ENCODE measurements around the gene ILDR1.
A peak's percentile ranks its signal among the peaks of the same experiment; 100 is the strongest.

The ILDR1 gene

DNA sequence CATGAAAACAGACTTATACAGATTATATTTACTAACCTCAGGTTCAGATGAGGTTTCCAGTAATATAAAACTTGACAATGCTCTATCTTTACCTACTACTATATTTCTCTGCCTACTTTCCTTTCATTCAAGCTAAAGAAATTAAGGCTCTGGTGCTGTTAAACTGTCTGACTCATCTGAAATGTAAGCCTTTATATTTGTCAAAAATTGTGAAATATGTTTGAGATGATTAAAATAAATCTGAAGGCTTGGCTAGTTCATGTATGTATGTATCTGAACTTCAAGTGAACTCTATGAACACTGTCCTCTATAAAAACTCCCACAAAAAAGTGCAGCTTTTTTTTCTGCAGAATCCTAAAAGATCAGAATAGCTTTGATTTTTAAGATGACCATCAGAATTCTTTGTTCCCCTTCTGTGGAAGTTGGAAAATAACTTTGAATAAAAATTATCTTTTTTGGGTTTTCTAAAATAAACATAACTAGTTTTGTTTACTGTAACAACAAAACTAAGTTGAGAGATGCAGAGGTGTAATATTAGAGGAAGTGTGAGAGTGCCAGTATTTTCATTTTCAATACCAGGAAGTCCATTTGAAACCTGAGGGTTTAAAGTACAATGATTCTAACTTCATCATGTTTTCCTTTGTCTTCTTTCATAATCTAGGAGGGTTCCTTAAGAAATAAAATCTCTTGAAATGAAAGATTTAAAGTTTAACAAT, 42.2 kb downstream of the ILDR1 start:
- Histone ChIP-seq H3K9me3 (ENCODE audit: control insufficient read depth in 2 of 2, low read length in 2 of 2) (no peaks in the 10 kb centered on the region), H3K9ac (ENCODE audit: low read depth in 1 of 2, low read length in 2 of 2) (no peak overlapping the region), H3K4me3 (ENCODE audit: low read length in 2 of 2) (no peak overlapping the region), H3K27ac (ENCODE audit: low read depth in 2 of 2, low read length in 2 of 2) (peak overlapping the region; percentile 58 to 63), H3K36me3 (ENCODE audit: control insufficient read depth in 2 of 2, insufficient read depth in 2 of 2, low read length in 2 of 2) (no peaks in the 10 kb centered on the region), H3K4me1 (ENCODE audit: control insufficient read depth in 2 of 2, insufficient read depth in 2 of 2, low read length in 2 of 2) (peaks cover 3 to 5% of the 10 kb centered on the region in 2 donors), H3K27me3 (ENCODE audit: control insufficient read depth in 2 of 2, insufficient read depth in 2 of 2, low read length in 2 of 2) (no peaks in the 10 kb centered on the region)

DNA sequence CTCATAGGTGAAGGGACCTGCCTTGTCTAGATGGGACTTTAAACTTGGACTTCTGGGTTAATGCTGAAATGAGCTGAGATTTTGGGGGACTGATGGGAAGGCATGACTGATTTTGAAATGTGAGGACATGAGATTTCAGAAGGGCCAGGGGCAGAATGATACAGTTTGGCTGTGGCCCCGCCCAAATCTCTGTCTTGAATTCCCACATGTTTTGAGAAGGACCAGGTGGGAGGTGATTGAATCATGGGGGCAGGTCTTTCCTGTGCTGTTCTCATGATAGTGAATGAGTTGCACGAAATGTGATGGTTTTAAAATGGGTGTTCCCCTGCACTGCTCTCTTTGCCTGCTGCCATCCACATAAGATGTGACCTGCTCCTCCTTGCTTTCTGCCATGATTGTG, 42.8 kb downstream of the ILDR1 start:
- no peak overlapping the region for H3K9ac ChIP-seq (ENCODE audit: low read depth in 1 of 2, low read length in 2 of 2)

DNA sequence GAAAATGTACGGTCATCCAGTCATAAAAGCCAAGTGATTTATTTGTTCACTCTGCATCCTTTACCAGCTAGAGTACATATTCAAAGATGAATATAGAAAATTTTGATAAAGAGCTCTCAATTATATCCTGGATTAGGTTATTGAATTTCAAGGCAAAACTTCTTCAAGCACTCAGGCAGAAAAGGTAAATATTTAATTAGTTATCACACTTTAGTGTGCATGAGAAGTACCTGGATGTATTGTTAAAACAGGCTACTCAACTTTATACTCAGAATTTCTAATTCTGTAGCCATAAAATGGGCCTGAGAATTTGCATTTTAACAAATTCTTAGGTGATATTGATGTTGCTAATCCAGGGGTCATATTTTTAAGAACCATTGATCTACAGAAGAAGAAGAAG, 45.3 kb downstream of the ILDR1 start:
- Histone ChIP-seq H3K4me1 (ENCODE audit: control insufficient read depth in 2 of 2, insufficient read depth in 2 of 2, low read length in 2 of 2) (peaks cover 3 to 5% of the 10 kb centered on the region in 2 donors), H3K27ac (ENCODE audit: low read depth in 2 of 2, low read length in 2 of 2) (no peak overlapping the region), H3K4me3 (ENCODE audit: low read length in 2 of 2) (no peak overlapping the region), H3K27me3 (ENCODE audit: control insufficient read depth in 2 of 2, insufficient read depth in 2 of 2, low read length in 2 of 2) (no peaks in the 10 kb centered on the region), H3K9me3 (ENCODE audit: control insufficient read depth in 2 of 2, low read length in 2 of 2) (no peaks in the 10 kb centered on the region), H3K36me3 (ENCODE audit: control insufficient read depth in 2 of 2, insufficient read depth in 2 of 2, low read length in 2 of 2) (no peaks in the 10 kb centered on the region), H3K9ac (ENCODE audit: low read depth in 1 of 2, low read length in 2 of 2) (no peak overlapping the region)

More for the DNA sequence above, 42.8 kb downstream of the ILDR1 start:
- Histone ChIP-seq H3K9me3 (ENCODE audit: control insufficient read depth in 2 of 2, low read length in 2 of 2) (no peaks in the 10 kb centered on the region), H3K4me3 (ENCODE audit: low read length in 2 of 2) (no peak overlapping the region), H3K36me3 (ENCODE audit: control insufficient read depth in 2 of 2, insufficient read depth in 2 of 2, low read length in 2 of 2) (no peaks in the 10 kb centered on the region), H3K4me1 (ENCODE audit: control insufficient read depth in 2 of 2, insufficient read depth in 2 of 2, low read length in 2 of 2) (peaks cover 3 to 5% of the 10 kb centered on the region in 2 donors), H3K27ac (ENCODE audit: low read depth in 2 of 2, low read length in 2 of 2) (no peak overlapping the region), H3K27me3 (ENCODE audit: control insufficient read depth in 2 of 2, insufficient read depth in 2 of 2, low read length in 2 of 2) (no peaks in the 10 kb centered on the region)

DNA sequence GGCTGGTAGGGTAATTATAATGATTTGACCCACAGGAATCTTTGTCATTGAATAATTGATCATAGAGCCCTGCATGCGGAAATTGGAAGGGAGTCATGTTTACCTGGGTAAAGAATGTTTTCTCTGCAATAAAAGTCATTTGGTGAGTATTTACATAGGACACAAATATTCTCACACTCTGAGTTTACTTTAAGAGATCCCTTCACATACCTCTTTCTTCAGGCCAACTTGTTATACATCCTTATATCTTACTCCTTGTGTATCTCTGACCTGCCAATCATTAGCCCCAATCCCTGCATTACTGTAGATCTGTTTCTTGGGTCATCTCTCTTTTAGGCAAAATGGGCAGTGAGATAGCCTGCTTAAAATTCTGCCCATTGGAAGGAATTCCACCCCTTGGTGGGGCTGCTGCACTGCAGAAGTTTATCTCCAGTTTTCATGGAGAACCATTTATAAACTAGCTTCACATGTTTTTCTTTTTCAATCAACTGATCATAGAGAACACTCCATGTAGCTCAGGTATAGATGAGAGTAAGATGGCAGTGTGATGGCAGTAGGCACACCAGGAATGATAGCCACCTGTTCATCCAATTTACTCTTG, 46.2 kb downstream of the ILDR1 start:
- no peak overlapping the region for H3K9ac ChIP-seq (ENCODE audit: low read depth in 1 of 2, low read length in 2 of 2)
- H3K36me3 ChIP-seq (ENCODE audit: control insufficient read depth in 2 of 2, insufficient read depth in 2 of 2, low read length in 2 of 2): no peaks in the 10 kb centered on the region
- no peak overlapping the region for H3K27ac ChIP-seq (ENCODE audit: low read depth in 2 of 2, low read length in 2 of 2)

DNA sequence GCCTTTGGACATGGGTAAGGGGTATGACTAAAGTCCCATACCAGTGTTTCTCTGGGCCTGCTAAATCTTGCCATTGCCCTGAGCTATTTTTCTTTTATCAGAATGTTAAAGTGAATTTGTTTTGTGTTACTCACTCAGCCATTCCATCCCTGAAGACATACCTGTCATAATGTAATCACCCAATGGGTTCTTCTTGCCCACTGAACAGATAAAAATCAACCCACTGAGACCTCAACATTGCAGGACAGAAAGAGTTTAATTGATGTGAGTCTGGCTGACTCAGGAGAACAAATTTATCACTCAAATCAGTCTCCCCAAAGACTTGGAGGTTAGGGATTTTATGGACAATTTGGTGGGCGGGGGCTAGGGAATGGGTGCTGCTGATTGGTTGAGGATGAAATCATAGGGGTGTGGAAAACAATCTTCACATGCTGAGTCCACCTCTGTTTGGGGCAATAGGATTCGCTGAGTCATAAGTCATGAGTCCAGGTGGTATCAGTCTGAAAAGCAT, 47.4 kb downstream of the ILDR1 start:
- Histone ChIP-seq H3K9me3 (ENCODE audit: control insufficient read depth in 2 of 2, low read length in 2 of 2) (no peaks in the 10 kb centered on the region), H3K4me3 (ENCODE audit: low read length in 2 of 2) (no peak overlapping the region), H3K36me3 (ENCODE audit: control insufficient read depth in 2 of 2, insufficient read depth in 2 of 2, low read length in 2 of 2) (no peaks in the 10 kb centered on the region), H3K4me1 (ENCODE audit: control insufficient read depth in 2 of 2, insufficient read depth in 2 of 2, low read length in 2 of 2) (peaks cover under 1 to 3% of the 10 kb centered on the region in 2 donors), H3K27me3 (ENCODE audit: control insufficient read depth in 2 of 2, insufficient read depth in 2 of 2, low read length in 2 of 2) (no peaks in the 10 kb centered on the region), H3K9ac (ENCODE audit: low read depth in 1 of 2, low read length in 2 of 2) (no peak overlapping the region), H3K27ac (ENCODE audit: low read depth in 2 of 2, low read length in 2 of 2) (no peak overlapping the region)

More for the DNA sequence above, 46.2 kb downstream of the ILDR1 start:
- Histone ChIP-seq H3K27me3 (ENCODE audit: control insufficient read depth in 2 of 2, insufficient read depth in 2 of 2, low read length in 2 of 2) (no peaks in the 10 kb centered on the region), H3K9me3 (ENCODE audit: control insufficient read depth in 2 of 2, low read length in 2 of 2) (no peaks in the 10 kb centered on the region), H3K4me1 (ENCODE audit: control insufficient read depth in 2 of 2, insufficient read depth in 2 of 2, low read length in 2 of 2) (peaks cover 3 to 5% of the 10 kb centered on the region in 2 donors), H3K4me3 (ENCODE audit: low read length in 2 of 2) (no peak overlapping the region)

DNA sequence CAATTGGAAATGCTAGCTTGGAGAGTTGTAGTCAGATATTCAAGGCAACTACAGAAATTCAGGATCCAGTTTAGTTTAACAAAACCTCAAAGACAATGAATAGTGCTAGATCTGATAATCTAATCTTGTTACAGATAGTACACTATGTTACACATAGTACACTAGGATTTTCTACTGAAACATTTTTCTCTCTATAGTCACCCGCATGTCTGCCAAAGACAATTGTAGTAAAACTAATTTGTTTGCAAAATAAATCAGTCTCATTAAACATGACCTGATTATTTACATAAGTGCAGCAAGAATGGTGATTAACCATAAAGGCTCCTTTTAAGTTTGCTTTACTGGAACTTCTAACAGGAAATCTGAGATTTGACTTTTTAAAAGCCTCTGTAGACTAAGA, 52.0 kb downstream of the ILDR1 start:
- H3K4me3 ChIP-seq (ENCODE audit: low read length in 2 of 2): no peak overlapping the region
- H3K27ac ChIP-seq (ENCODE audit: low read depth in 2 of 2, low read length in 2 of 2): no peak overlapping the region
- H3K36me3 ChIP-seq (ENCODE audit: control insufficient read depth in 2 of 2, insufficient read depth in 2 of 2, low read length in 2 of 2): no peaks in the 10 kb centered on the region
- H3K9me3 ChIP-seq (ENCODE audit: control insufficient read depth in 2 of 2, low read length in 2 of 2): no peaks in the 10 kb centered on the region
- no peak overlapping the region for H3K9ac ChIP-seq (ENCODE audit: low read depth in 1 of 2, low read length in 2 of 2)
- no peaks in the 10 kb centered on the region for H3K27me3 ChIP-seq (ENCODE audit: control insufficient read depth in 2 of 2, insufficient read depth in 2 of 2, low read length in 2 of 2)
- no peaks in the 10 kb centered on the region for H3K4me1 ChIP-seq (ENCODE audit: control insufficient read depth in 2 of 2, insufficient read depth in 2 of 2, low read length in 2 of 2)

DNA sequence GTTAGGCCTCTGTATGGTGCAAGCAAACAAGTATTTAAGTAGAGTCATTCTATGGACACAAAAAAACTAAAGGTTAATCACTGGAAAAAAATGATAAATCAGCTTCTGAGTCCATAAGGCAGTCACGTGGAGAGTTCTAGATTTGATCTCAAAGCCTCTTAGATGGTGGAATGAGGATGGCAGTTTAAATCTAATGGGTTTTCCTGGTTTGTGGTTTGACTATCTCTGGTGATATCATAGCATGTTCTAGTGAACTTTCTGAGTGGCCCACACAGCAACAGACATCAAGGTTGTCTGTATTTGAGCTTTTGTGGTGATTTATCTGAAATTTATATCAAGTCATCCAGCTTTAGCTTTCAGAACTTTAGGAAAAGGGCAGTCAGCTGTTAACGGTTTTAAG, 52.4 kb downstream of the ILDR1 start:
- Histone ChIP-seq H3K36me3 (ENCODE audit: control insufficient read depth in 2 of 2, insufficient read depth in 2 of 2, low read length in 2 of 2) (no peaks in the 10 kb centered on the region), H3K9me3 (ENCODE audit: control insufficient read depth in 2 of 2, low read length in 2 of 2) (no peaks in the 10 kb centered on the region), H3K27ac (ENCODE audit: low read depth in 2 of 2, low read length in 2 of 2) (no peak overlapping the region), H3K4me1 (ENCODE audit: control insufficient read depth in 2 of 2, insufficient read depth in 2 of 2, low read length in 2 of 2) (no peaks in the 10 kb centered on the region), H3K4me3 (ENCODE audit: low read length in 2 of 2) (no peak overlapping the region), H3K9ac (ENCODE audit: low read depth in 1 of 2, low read length in 2 of 2) (no peak overlapping the region), H3K27me3 (ENCODE audit: control insufficient read depth in 2 of 2, insufficient read depth in 2 of 2, low read length in 2 of 2) (no peaks in the 10 kb centered on the region)

DNA sequence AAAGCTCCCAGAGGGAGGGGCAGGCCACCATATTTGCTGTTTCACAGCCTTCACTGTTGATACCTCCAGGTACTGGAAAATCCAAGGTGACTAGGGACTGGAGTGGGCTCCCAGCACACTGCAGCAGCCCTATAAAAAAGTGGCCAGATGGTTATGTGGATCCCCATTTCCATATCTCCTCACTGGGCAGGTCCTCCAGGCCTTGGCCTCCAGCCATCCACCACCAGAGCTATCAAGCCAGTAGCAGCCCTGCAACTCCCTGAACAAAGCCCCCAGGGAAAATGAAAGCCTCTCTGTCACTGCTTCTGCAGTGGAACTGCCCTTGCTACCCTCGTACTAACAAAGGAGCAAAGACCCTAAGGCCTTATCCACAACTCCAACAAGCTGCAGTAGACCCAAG, 58.4 kb downstream of the ILDR1 start:
- no peak overlapping the region for H3K4me3 ChIP-seq (ENCODE audit: low read length in 2 of 2)
- H3K27me3 ChIP-seq (ENCODE audit: control insufficient read depth in 2 of 2, insufficient read depth in 2 of 2, low read length in 2 of 2): no peaks in the 10 kb centered on the region
- no peaks in the 10 kb centered on the region for H3K9me3 ChIP-seq (ENCODE audit: control insufficient read depth in 2 of 2, low read length in 2 of 2)
- H3K4me1 ChIP-seq (ENCODE audit: control insufficient read depth in 2 of 2, insufficient read depth in 2 of 2, low read length in 2 of 2): no peaks in the 10 kb centered on the region
- no peak overlapping the region for H3K9ac ChIP-seq (ENCODE audit: low read depth in 1 of 2, low read length in 2 of 2)
- no peaks in the 10 kb centered on the region for H3K36me3 ChIP-seq (ENCODE audit: control insufficient read depth in 2 of 2, insufficient read depth in 2 of 2, low read length in 2 of 2)
- no peak overlapping the region for H3K27ac ChIP-seq (ENCODE audit: low read depth in 2 of 2, low read length in 2 of 2)

DNA sequence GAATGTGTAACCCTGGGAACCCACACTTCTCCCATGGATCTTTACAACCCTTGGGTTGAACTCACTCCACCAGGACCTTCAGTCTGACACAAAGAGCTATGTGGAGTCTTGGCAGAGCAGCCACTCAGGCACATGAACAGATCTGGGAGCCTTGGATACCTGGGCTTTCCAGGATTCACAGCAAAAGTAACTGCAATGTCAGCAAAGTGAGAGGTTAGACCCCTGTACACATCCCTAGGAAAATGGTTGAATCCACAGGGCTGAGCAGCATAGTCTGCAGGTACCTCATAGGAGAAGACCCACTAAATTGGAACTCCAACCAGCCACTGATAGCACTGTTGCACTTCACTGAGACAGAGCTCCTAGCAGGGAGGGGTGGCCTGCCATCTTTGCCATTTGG, 59.6 kb downstream of the ILDR1 start:
- Histone ChIP-seq H3K4me1 (ENCODE audit: control insufficient read depth in 2 of 2, insufficient read depth in 2 of 2, low read length in 2 of 2) (no peaks in the 10 kb centered on the region), H3K4me3 (ENCODE audit: low read length in 2 of 2) (no peak overlapping the region), H3K27me3 (ENCODE audit: control insufficient read depth in 2 of 2, insufficient read depth in 2 of 2, low read length in 2 of 2) (no peaks in the 10 kb centered on the region), H3K9me3 (ENCODE audit: control insufficient read depth in 2 of 2, low read length in 2 of 2) (no peaks in the 10 kb centered on the region), H3K36me3 (ENCODE audit: control insufficient read depth in 2 of 2, insufficient read depth in 2 of 2, low read length in 2 of 2) (no peaks in the 10 kb centered on the region), H3K9ac (ENCODE audit: low read depth in 1 of 2, low read length in 2 of 2) (no peak overlapping the region), H3K27ac (ENCODE audit: low read depth in 2 of 2, low read length in 2 of 2) (no peak overlapping the region)

DNA sequence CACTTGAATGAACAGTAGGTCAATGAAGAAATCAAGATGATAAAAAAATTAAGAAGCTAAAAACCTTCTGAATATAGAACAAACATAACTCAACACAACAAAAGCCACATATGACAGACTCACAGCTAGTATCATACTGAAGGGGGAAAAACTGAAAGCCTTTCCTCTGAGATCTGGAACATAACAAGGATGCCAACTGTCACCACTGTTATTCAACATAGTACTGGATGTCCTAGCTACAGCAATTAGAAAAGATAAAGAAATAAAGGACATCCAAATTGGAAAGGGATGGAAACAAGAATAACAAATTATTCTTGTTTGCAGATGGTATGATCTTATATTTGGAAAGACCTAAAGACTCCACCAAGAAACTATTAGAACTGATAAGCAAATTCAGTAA, 60.8 kb downstream of the ILDR1 start:
- Histone ChIP-seq H3K27ac (ENCODE audit: low read depth in 2 of 2, low read length in 2 of 2) (no peak overlapping the region), H3K27me3 (ENCODE audit: control insufficient read depth in 2 of 2, insufficient read depth in 2 of 2, low read length in 2 of 2) (no peaks in the 10 kb centered on the region), H3K4me3 (ENCODE audit: low read length in 2 of 2) (no peak overlapping the region), H3K9ac (ENCODE audit: low read depth in 1 of 2, low read length in 2 of 2) (no peak overlapping the region), H3K36me3 (ENCODE audit: control insufficient read depth in 2 of 2, insufficient read depth in 2 of 2, low read length in 2 of 2) (no peaks in the 10 kb centered on the region), H3K9me3 (ENCODE audit: control insufficient read depth in 2 of 2, low read length in 2 of 2) (no peaks in the 10 kb centered on the region), H3K4me1 (ENCODE audit: control insufficient read depth in 2 of 2, insufficient read depth in 2 of 2, low read length in 2 of 2) (no peaks in the 10 kb centered on the region)
